ENCODE measurements around the gene FRY. TPM values are rescaled to one million over a fixed set of nuclear protein-coding genes. Genes with fewer than 3 reads are reported as not detected.

FRY gene
- total and polyA plus RNA-seq, 2 donors (not counting 1 experiment from before 2014, with no cell fraction given): 2.3 to 6.3 TPM

DNA sequence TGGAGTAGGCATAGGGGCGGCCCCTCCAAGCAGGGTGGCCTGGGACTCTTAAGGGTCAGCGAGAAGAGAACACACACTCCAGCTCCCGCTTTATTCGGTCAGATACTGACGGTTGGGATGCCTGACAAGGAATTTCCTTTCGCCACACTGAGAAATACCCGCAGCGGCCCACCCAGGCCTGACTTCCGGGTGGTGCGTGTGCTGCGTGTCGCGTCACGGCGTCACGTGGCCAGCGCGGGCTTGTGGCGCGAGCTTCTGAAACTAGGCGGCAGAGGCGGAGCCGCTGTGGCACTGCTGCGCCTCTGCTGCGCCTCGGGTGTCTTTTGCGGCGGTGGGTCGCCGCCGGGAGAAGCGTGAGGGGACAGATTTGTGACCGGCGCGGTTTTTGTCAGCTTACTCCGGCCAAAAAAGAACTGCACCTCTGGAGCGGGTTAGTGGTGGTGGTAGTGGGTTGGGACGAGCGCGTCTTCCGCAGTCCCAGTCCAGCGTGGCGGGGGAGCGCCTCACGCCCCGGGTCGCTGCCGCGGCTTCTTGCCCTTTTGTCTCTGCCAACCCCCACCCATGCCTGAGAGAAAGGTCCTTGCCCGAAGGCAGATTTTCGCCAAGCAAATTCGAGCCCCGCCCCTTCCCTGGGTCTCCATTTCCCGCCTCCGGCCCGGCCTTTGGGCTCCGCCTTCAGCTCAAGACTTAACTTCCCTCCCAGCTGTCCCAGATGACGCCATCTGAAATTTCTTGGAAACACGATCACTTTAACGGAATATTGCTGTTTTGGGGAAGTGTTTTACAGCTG is 283.9 kb downstream of the FRY start, which contains the start of the genes BRCA2 and ZAR1L:
BRCA2 (plus strand) TSS at position 271 of the 790 bp plus-strand sequence. CDS start 953 bp downstream, outside the sequence.
ZAR1L (minus strand) TSS at position 126 of the 790 bp plus-strand sequence. CDS start 3,438 bp downstream, outside the sequence.
- H3K27me3 Mint-ChIP-seq: no peaks in the 10 kb centered on the region
- no peaks in the 10 kb centered on the region for H3K36me3 ChIP-seq (replicated peaks in 1 of 2; ENCODE audit: control extremely low read depth in 1 of 2, control insufficient read depth in 1 of 2, extremely low read depth in 1 of 2, insufficient read depth in 2 of 2, low read length in 1 of 2)
- CTCF ChIA-PET: interaction anchor here (0.9 to 2.0 kb wide), 11 partner anchors 47 to 1227 kb away, joined by 3 to 23 read pairs (median 4); partner anchors contain the start of gene N4BP2L1

More for the DNA sequence above, 283.9 kb downstream of the FRY start, which contains the start of the genes BRCA2 and ZAR1L:
- Mint-ChIP-seq H3K4me1 (peaks cover 15% of the 10 kb centered on the region), H3K27ac (peak within 1 kb of the TSS; percentile 99), H3K4me3 (peak within 1 kb of the TSS; percentile 91), H3K9me3 (ENCODE audit: insufficient read depth) (no peaks in the 10 kb centered on the region)
- WGBS (ENCODE audit: insufficient coverage): 1% methylated on average over 58 of the region's 60 CpGs
- H3K4me2 ChIP-seq (replicated peaks; ENCODE audit: low read depth, low read length, poor library complexity, severe bottlenecking): peak within 1 kb of the TSS; percentile 84
- peak within 1 kb of the TSS; percentile 74 to 91 (median 82) for H3K4me3 ChIP-seq (ENCODE audit: control extremely low read depth in 1 of 5, extremely low read depth in 1 of 5, insufficient read depth in 1 of 5, low read depth in 2 of 5, low read length in 4 of 5)
- peak within 1 kb of the TSS; percentile 89 for H3K9ac ChIP-seq (ENCODE audit: low read length)
- TF ChIP-seq EZH2 (IDR thresholded peaks at IDR 0.05; ENCODE audit: borderline replicate concordance, insufficient read depth, low read depth, low read length, poor library complexity, severe bottlenecking): no peak
- TF ChIP-seq, protein P1, sequence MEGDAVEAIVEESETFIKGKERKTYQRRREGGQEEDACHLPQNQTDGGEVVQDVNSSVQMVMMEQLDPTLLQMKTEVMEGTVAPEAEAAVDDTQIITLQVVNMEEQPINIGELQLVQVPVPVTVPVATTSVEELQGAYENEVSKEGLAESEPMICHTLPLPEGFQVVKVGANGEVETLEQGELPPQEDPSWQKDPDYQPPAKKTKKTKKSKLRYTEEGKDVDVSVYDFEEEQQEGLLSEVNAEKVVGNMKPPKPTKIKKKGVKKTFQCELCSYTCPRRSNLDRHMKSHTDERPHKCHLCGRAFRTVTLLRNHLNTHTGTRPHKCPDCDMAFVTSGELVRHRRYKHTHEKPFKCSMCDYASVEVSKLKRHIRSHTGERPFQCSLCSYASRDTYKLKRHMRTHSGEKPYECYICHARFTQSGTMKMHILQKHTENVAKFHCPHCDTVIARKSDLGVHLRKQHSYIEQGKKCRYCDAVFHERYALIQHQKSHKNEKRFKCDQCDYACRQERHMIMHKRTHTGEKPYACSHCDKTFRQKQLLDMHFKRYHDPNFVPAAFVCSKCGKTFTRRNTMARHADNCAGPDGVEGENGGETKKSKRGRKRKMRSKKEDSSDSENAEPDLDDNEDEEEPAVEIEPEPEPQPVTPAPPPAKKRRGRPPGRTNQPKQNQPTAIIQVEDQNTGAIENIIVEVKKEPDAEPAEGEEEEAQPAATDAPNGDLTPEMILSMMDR (IDR thresholded peaks at IDR 0.05): no peak
- POLR2A ChIA-PET: interaction anchor here (0.6 to 2.9 kb wide), 8 partner anchors 8 to 405 kb away, joined by 3 to 17 read pairs (median 6); partner anchors contain the start of genes N4BP2L1, N4BP2L2 and PDS5B
- peak within 1 kb of the TSS; percentile 99 to 100 for H3K27ac ChIP-seq (ENCODE audit: low read length in 2 of 2)
- intact Hi-C loops (cut with micrococcal nuclease): loop anchor here (1.0 to 10.0 kb wide), 8 partner anchors 111 to 1698 kb away; partner anchors contain the start of genes N4BP2L2, PDS5B and USPL1
- peak within 1 kb of the TSS; percentile 71 for H2AFZ ChIP-seq (ENCODE audit: insufficient read depth, low read depth, low read length, poor library complexity, severe bottlenecking)
- no peaks in the 10 kb centered on the region for H3K27me3 ChIP-seq (replicated peaks in 1 of 4; ENCODE audit: control extremely low read depth in 1 of 4, control insufficient read depth in 3 of 4, insufficient read depth in 4 of 4, low read length in 3 of 4)
- DNase-seq (peak; percentile 94), ATAC-seq (ENCODE audit: low read depth) (peak; percentile 90)
- H3K4me1 ChIP-seq (ENCODE audit: control insufficient read depth in 2 of 2, insufficient read depth in 2 of 2, low read length in 2 of 2): peaks cover 7 to 20% of the 10 kb centered on the region in 2 donors
- H3K79me2 ChIP-seq (ENCODE audit: control insufficient read depth, insufficient read depth, low read length): peaks cover 3% of the 10 kb centered on the region
- peaks cover 0 to 6% (median 0%) of the 10 kb centered on the region in 3 donors for H3K9me3 ChIP-seq (ENCODE audit: control extremely low read depth in 1 of 3, control insufficient read depth in 2 of 3, insufficient read depth in 1 of 3, low read length in 2 of 3)
- no peaks in the 10 kb centered on the region for H4K20me1 ChIP-seq (ENCODE audit: control insufficient read depth, insufficient read depth, low read length, poor library complexity, severe bottlenecking)

Data from B cell (primary cell).